ENCODE measurements around the gene DIP2A. TPM values are rescaled to one million over a fixed set of nuclear protein-coding genes. Genes with fewer than 3 reads are reported as not detected.

DIP2A gene
- total RNA-seq, 2 donors from 2014 or later = 51.0 to 52.2 TPM

DNA sequence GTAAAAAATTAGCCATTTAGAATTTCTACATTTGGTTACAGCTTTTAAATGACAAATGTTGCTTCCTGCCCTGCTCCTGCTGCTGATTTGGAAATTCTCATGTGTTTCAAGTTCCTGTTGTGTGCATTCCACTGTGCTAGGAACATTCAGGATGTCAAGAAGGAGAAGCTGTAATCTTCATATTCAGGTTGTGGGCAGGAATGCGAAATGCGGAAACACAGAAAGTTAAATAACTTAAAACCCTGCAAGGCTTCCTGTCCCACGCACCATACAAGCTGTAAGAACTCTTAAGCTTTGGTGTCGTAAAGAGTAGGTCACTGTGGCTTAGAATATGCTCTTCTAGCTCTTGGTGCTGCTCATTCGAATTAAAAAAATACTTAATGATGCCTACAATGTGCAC, 93.6 kb downstream of the DIP2A start:
- no peak for DNase-seq
- no peak overlapping the region for H3K27ac Mint-ChIP-seq
- peaks cover 3% of the 10 kb centered on the region for H3K9me3 Mint-ChIP-seq
- no peak overlapping the region for H3K9ac ChIP-seq (ENCODE audit: extremely low read depth, low read length, poor library complexity, severe bottlenecking)
- H3K27me3 ChIP-seq (ENCODE audit: control insufficient read depth, insufficient read depth, low read length, poor library complexity, severe bottlenecking) = no peaks in the 10 kb centered on the region
- no peaks in the 10 kb centered on the region for H3K4me1 ChIP-seq (ENCODE audit: control insufficient read depth, insufficient read depth, low read length)
- H3K27ac ChIP-seq (ENCODE audit: low read depth, low read length) = no peak overlapping the region
- TF ChIP-seq CTCF (conservative IDR thresholded peaks at IDR 0.05) = no peak
- H3K36me3 ChIP-seq (ENCODE audit: control insufficient read depth, insufficient read depth, low read length) = peaks cover 66% of the 10 kb centered on the region
- no peaks in the 10 kb centered on the region for H3K27me3 Mint-ChIP-seq (ENCODE audit: insufficient read depth)
- no peaks in the 10 kb centered on the region for H3K9me3 ChIP-seq (ENCODE audit: control insufficient read depth, low read length)
- H3K4me3 Mint-ChIP-seq = no peak overlapping the region
- no peaks in the 10 kb centered on the region for H3K4me1 Mint-ChIP-seq
- no peak overlapping the region for H3K4me3 ChIP-seq (ENCODE audit: low read length)
- H3K36me3 Mint-ChIP-seq (ENCODE audit: low read depth) = peaks cover 62% of the 10 kb centered on the region
- 92 to 100% methylated on average over 3 to 5 of the region's 5 CpGs for WGBS, 2 experiments (ENCODE audit: insufficient coverage in 1 of 2, insufficient read length in 1 of 2)

DNA sequence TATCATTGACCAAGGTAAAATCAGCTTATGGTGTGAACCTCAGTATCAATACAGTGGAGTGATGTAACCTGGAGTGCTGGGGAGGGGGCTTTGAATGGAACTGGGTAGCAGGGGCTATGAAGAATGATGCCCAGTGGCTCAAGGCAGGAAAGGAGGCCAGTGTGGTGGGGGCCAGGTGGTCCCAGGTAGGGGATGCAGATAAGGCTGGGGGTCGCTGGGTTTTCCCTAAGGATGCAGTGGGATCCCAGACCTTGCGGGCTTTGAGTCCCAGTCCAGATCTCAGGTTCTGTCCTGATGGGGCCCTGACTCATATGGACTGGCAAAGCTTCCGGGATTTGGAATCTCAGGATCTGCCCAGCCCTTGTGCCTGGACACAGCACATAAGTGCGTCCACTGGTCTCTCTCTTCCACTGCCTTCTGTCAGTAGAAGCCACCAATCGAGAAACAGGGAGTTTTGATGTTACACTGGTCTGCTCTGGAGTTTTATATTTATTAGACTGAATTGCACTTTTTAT, 94.2 kb downstream of the DIP2A start:
- peaks cover 59% of the 10 kb centered on the region for H3K36me3 Mint-ChIP-seq (ENCODE audit: low read depth)
- H3K27ac Mint-ChIP-seq = no peak overlapping the region
- Histone ChIP-seq H3K27me3 (ENCODE audit: control insufficient read depth, insufficient read depth, low read length, poor library complexity, severe bottlenecking) (no peaks in the 10 kb centered on the region), H3K27ac (ENCODE audit: low read depth, low read length) (no peak overlapping the region), H3K4me3 (ENCODE audit: low read length) (no peak overlapping the region), H3K9me3 (ENCODE audit: control insufficient read depth, low read length) (no peaks in the 10 kb centered on the region), H3K4me1 (ENCODE audit: control insufficient read depth, insufficient read depth, low read length) (no peaks in the 10 kb centered on the region), H3K9ac (ENCODE audit: extremely low read depth, low read length, poor library complexity, severe bottlenecking) (no peak overlapping the region), H3K36me3 (ENCODE audit: control insufficient read depth, insufficient read depth, low read length) (peaks cover 63% of the 10 kb centered on the region)
- no peaks in the 10 kb centered on the region for H3K4me1 Mint-ChIP-seq
- no peak for DNase-seq
- TF ChIP-seq CTCF (conservative IDR thresholded peaks at IDR 0.05) = no peak
- no peaks in the 10 kb centered on the region for H3K27me3 Mint-ChIP-seq (ENCODE audit: insufficient read depth)
- H3K9me3 Mint-ChIP-seq = peaks cover under 1% of the 10 kb centered on the region
- WGBS, 2 experiments (ENCODE audit: insufficient coverage in 1 of 2, insufficient read length in 1 of 2) = 95% methylated on average over 3 to 5 of the region's 5 CpGs
- H3K4me3 Mint-ChIP-seq = no peak overlapping the region

- Mint-ChIP-seq H3K9me3 (no peaks in the 10 kb centered on the region), H3K4me3 (no peak overlapping the region), H3K4me1 (no peaks in the 10 kb centered on the region), H3K27me3 (ENCODE audit: insufficient read depth) (no peaks in the 10 kb centered on the region), H3K36me3 (ENCODE audit: low read depth) (peaks cover 53% of the 10 kb centered on the region), H3K27ac (no peak overlapping the region)
- WGBS, 2 experiments (ENCODE audit: insufficient coverage in 1 of 2, insufficient read length in 1 of 2) = 97 to 98% methylated on average over 12 to 13 of the region's 13 CpGs
- Histone ChIP-seq H3K36me3 (ENCODE audit: control insufficient read depth, insufficient read depth, low read length) (peaks cover 58% of the 10 kb centered on the region), H3K27ac (ENCODE audit: low read depth, low read length) (no peak overlapping the region), H3K9me3 (ENCODE audit: control insufficient read depth, low read length) (no peaks in the 10 kb centered on the region), H3K9ac (ENCODE audit: extremely low read depth, low read length, poor library complexity, severe bottlenecking) (no peak overlapping the region), H3K4me3 (ENCODE audit: low read length) (no peak overlapping the region), H3K27me3 (ENCODE audit: control insufficient read depth, insufficient read depth, low read length, poor library complexity, severe bottlenecking) (no peaks in the 10 kb centered on the region), H3K4me1 (ENCODE audit: control insufficient read depth, insufficient read depth, low read length) (no peaks in the 10 kb centered on the region)
- DNase-seq = no peak
- no peak for TF ChIP-seq CTCF (conservative IDR thresholded peaks at IDR 0.05)
These were observed 95.3 kb downstream of the DIP2A start for GRCh38 chr21:46553993-46554392.

Data from endodermal cell (in vitro differentiated cells).